Suprapubic skin (tissue), 4 donors: ENCODE data around the gene OMP. TPM values are rescaled to one million over a fixed set of nuclear protein-coding genes. Genes with fewer than 3 reads are reported as not detected.
A peak's percentile ranks its signal among the peaks of the same experiment; 100 is the strongest.

Source experiments
- DNase-seq, 2 donors: peaks; one replicate each; pipeline ENCODE4 v3.0.0-alpha.2; 2019; ENCODE audit warnings: low spot score in 2 of 2
- H3K27ac ChIP-seq: fragments of 200-600 bp; sonication (generic); one replicate; pipeline ENCODE4 v1.5.1; 2019
- H3K27me3 ChIP-seq: fragments of 200-600 bp; sonication (generic); one replicate; pipeline ENCODE4 v1.5.1; 2019
- H3K36me3 ChIP-seq: fragments of 200-600 bp; sonication (generic); one replicate; pipeline ENCODE4 v1.5.1; 2019
- H3K4me1 ChIP-seq: fragments of 200-600 bp; sonication (generic); one replicate; pipeline ENCODE4 v1.5.1; 2019
- H3K4me3 ChIP-seq: fragments of 200-600 bp; sonication (generic); one replicate; pipeline ENCODE4 v1.5.1; 2019; ENCODE audit warnings: mild to moderate bottlenecking
- H3K9me3 ChIP-seq: fragments of 200-600 bp; sonication (generic); one replicate; pipeline ENCODE4 v1.5.1; 2019
- EP300 ChIP-seq: sonication (generic); formaldehyde crosslinking; IDR thresholded peaks from one replicate; pipeline ENCODE4 v1.6.1; 2017; ENCODE audit warnings: antibody characterized with exemption
- POLR2A ChIP-seq, 2 donors: fragments of 450-650 bp; IDR thresholded peaks; one replicate each; pipeline ENCODE4 v1.6.1; 2017; ENCODE audit warnings: antibody characterized with exemption in 2 of 2, mild to moderate bottlenecking in 2 of 2, moderate library complexity in 2 of 2
- POLR2AphosphoS5 ChIP-seq, 3 donors: sonication (generic); formaldehyde crosslinking; IDR thresholded peaks; one replicate each; pipeline ENCODE4 v1.6.1; 2017; ENCODE audit warnings: antibody characterized with exemption in 3 of 3
- WGBS: methylation state at CpG from one replicate; pipeline ENCODE4 v1.1.5; 2018; 5-methylcytosine and 5-hydroxymethylcytosine counted together
- total RNA-seq, 4 donors: library from RNA; depleted of rRNA; stranded (reverse); fragments of >200 nt; gene quantifications; one replicate each; pipeline ENCODE4 v1.1.0, GENCODE V29; 2016
- TF ChIP-seq, protein P1 (sequence below), 2 donors: fragments of 200-600 bp in 1 of 2; fragments of 450-650 bp in 1 of 2; sonication (generic) in 1 of 2; IDR thresholded peaks; one replicate each; pipeline ENCODE4 v1.5.1; 2016 to 2019; ENCODE audit warnings: antibody characterized with exemption in 2 of 2, mild to moderate bottlenecking in 1 of 2, moderate library complexity in 1 of 2

OMP gene
- total RNA-seq, 4 donors from 2014 or later = 9.6 TPM; not detected in 3

- Histone ChIP-seq H3K36me3 (peaks cover 5% of the 10 kb centered on the region), H3K27me3 (no peaks in the 10 kb centered on the region), H3K4me1 (no peaks in the 10 kb centered on the region), H3K4me3 (no peak overlapping the region), H3K9me3 (no peaks in the 10 kb centered on the region), H3K27ac (no peak overlapping the region)
- DNase-seq = no peak
- 71% methylated on average over 8 of the region's 8 CpGs for WGBS
- no peak for TF ChIP-seq EP300
- TF ChIP-seq, protein P1, sequence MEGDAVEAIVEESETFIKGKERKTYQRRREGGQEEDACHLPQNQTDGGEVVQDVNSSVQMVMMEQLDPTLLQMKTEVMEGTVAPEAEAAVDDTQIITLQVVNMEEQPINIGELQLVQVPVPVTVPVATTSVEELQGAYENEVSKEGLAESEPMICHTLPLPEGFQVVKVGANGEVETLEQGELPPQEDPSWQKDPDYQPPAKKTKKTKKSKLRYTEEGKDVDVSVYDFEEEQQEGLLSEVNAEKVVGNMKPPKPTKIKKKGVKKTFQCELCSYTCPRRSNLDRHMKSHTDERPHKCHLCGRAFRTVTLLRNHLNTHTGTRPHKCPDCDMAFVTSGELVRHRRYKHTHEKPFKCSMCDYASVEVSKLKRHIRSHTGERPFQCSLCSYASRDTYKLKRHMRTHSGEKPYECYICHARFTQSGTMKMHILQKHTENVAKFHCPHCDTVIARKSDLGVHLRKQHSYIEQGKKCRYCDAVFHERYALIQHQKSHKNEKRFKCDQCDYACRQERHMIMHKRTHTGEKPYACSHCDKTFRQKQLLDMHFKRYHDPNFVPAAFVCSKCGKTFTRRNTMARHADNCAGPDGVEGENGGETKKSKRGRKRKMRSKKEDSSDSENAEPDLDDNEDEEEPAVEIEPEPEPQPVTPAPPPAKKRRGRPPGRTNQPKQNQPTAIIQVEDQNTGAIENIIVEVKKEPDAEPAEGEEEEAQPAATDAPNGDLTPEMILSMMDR (IDR thresholded peaks at IDR 0.05) = peak in 1 of 2 donors; percentile 53
- TF ChIP-seq POLR2AphosphoS5 (IDR thresholded peaks at IDR 0.05) = no peak
- TF ChIP-seq POLR2A (IDR thresholded peaks at IDR 0.05) = no peak
These were observed 10.9 kb downstream of the OMP start for GRCh38 chr11:77113382-77114088.

DNA sequence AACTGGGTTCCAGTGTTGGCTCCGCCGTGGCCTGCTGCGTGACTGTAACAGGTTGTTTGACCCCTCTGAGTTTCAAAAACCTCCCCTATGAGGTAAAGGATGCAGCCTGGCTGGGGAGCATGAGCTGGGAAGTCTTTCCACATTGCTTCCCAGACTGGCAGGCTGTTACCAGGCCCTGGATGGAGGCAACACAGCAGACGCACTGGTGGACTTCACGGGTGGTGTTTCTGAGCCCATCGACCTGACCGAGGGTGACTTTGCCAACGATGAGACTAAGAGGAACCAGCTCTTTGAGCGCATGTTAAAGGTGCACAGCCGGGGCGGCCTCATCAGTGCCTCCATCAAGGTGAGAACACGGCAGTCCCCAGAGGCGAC is 11.4 kb downstream of the OMP start:
- DNase-seq = no peak
- Histone ChIP-seq H3K4me3 (no peak overlapping the region), H3K4me1 (no peaks in the 10 kb centered on the region), H3K9me3 (no peaks in the 10 kb centered on the region), H3K27ac (no peak overlapping the region), H3K27me3 (no peaks in the 10 kb centered on the region), H3K36me3 (peaks cover 10% of the 10 kb centered on the region)
- TF ChIP-seq POLR2A (IDR thresholded peaks at IDR 0.05) = no peak
- TF ChIP-seq, protein P1 (IDR thresholded peaks at IDR 0.05) = no peak
- TF ChIP-seq EP300 = no peak
- TF ChIP-seq POLR2AphosphoS5 (IDR thresholded peaks at IDR 0.05) = no peak
- WGBS = 97% methylated on average over 13 of the region's 13 CpGs

GRCh38 chr11:77115181-77115611 is 12.6 kb downstream of the OMP start:
- Histone ChIP-seq H3K27me3 (no peaks in the 10 kb centered on the region), H3K4me3 (no peak overlapping the region), H3K9me3 (no peaks in the 10 kb centered on the region), H3K27ac (no peak overlapping the region), H3K4me1 (no peaks in the 10 kb centered on the region), H3K36me3 (peaks cover 15% of the 10 kb centered on the region)
- WGBS = 94% methylated on average over 16 of the region's 16 CpGs
- TF ChIP-seq POLR2A (IDR thresholded peaks at IDR 0.05) (no peak), EP300 (no peak), POLR2AphosphoS5 (IDR thresholded peaks at IDR 0.05) (no peak)
- TF ChIP-seq, protein P1 (IDR thresholded peaks at IDR 0.05) = no peak
- no peak for DNase-seq

DNA sequence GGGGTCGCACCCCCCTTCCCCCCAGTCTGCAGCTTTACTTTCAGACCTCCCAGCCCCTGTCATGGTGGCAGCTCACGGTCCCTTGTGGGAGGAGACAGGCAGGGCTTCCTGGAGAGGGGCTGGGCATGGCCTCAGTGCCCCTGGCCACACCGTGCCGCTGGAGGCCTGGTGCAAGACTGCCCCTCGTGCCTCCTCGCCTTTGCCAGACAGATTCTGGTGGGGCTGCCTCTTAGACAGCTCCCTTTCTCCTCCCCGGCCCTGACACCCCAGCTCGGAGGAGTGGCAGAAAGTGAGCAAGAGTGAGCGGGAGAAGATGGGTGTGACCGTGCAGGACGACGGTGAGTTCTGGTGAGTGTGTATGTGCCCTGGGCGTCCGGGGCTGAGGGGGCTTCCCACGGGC is 13.3 kb downstream of the OMP start:
- TF ChIP-seq, protein P1 (IDR thresholded peaks at IDR 0.05) = no peak
- TF ChIP-seq EP300 (no peak), POLR2AphosphoS5 (IDR thresholded peaks at IDR 0.05) (no peak), POLR2A (IDR thresholded peaks at IDR 0.05) (no peak)
- Histone ChIP-seq H3K27ac (no peak overlapping the region), H3K9me3 (no peaks in the 10 kb centered on the region), H3K36me3 (peaks cover 23% of the 10 kb centered on the region), H3K4me3 (no peak overlapping the region), H3K4me1 (no peaks in the 10 kb centered on the region), H3K27me3 (no peaks in the 10 kb centered on the region)
- DNase-seq = no peak
- WGBS = 96% methylated on average over 4 of the region's 15 CpGs

DNA sequence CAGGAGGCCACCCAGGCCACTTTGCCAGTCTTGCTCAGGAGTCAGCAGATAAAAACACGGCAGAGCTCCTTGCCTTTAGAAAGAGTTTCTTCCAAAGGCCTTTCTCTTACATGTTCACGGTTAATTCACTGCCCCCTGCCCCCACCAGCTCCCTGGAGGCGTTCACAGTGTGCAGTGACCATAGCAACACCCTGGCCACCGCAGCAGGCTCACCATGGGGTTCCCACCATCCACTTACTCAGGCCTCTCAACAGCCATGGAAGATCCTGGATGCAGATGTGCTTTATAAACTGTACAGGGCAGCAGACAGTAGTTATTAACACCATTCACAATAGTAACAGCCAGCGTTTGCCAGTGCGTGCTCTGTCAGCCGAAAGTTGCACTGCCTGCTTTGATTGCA is 14.9 kb downstream of the OMP start:
- DNase-seq = no peak
- Histone ChIP-seq H3K27ac (no peak overlapping the region), H3K4me1 (no peaks in the 10 kb centered on the region), H3K4me3 (no peak overlapping the region), H3K9me3 (no peaks in the 10 kb centered on the region), H3K27me3 (no peaks in the 10 kb centered on the region), H3K36me3 (peaks cover 30% of the 10 kb centered on the region)
- TF ChIP-seq POLR2A (IDR thresholded peaks at IDR 0.05) = no peak
- WGBS = 89% methylated on average over 4 of the region's 7 CpGs
